H1 (cell line): Measurements from ENCODE around the gene PFDN6. TPM values are rescaled to one million over a fixed set of nuclear protein-coding genes. Genes with fewer than 3 reads are reported as not detected.

Experiments used
- BRCA1 ChIP-seq: IDR thresholded peaks from 2 replicates; pipeline ENCODE4 v1.6.1; 2012; ENCODE audit warnings: low read depth, low read length, improper control_type of control experiment
- CBX5 ChIP-seq: fragments of 300-800, 300-1000 bp; sonication (generic); IDR thresholded peaks from 2 replicates; pipeline ENCODE4 v1.7.1; 2016; ENCODE audit warnings: antibody characterized with exemption, low read length, low read depth
- CEBPB ChIP-seq: IDR thresholded peaks from 2 replicates; pipeline ENCODE4 v1.6.1; 2012; ENCODE audit warnings: low read depth, low read length
- CHD7 ChIP-seq: fragments of 300-600 bp; sonication (generic); IDR thresholded peaks from 2 replicates; pipeline ENCODE4 v1.7.1; 2012; ENCODE audit warnings: low read length, moderate library complexity, mild to moderate bottlenecking, inconsistent platforms; ENCODE audit not compliant: insufficient replicate concordance
- PHF8 ChIP-seq: fragments of 200-600 bp; sonication (generic); conservative IDR thresholded peaks from 2 replicates; pipeline ENCODE4 v1.7.1; 2012; ENCODE audit warnings: low read depth, mild to moderate bottlenecking, inconsistent platforms, low read length, moderate library complexity
- RNF2 ChIP-seq: fragments of 200-900, 300-1000 bp; sonication (generic); IDR thresholded peaks from 2 replicates; pipeline ENCODE4 v1.7.1; 2016; ENCODE audit warnings: borderline replicate concordance, low read depth, mild to moderate bottlenecking, antibody characterized with exemption, low read length; ENCODE audit not compliant: poor library complexity, severe bottlenecking; ENCODE audit errors: missing control alignments
- polyA plus RNA-seq, 7 experiments: library from polyadenylated mRNA; depleted of rRNA in 3 of 7; stranded (reverse) in 5 of 7; unstranded in 2 of 7; fragments of >200 nt in 5 of 7; fragments of 200-250 nt in 2 of 7; gene quantifications; 1 replicate in 5 of 7; 2 replicates in 1 of 7; 4 replicates in 1 of 7; pipeline versions ENCODE4 v1.2.1 to v1.2.3, GENCODE V29; 2011 to 2013; ENCODE audit warnings: missing spikeins in 2 of 7, mixed read lengths in 2 of 7
- total RNA-seq: library from RNA; stranded (reverse); fragmentation: NEBNext Ultra II Directional; extraction: Animal tissue kit (Norgen Biotek cat#: 25700); gene quantifications from 2 replicates; pipeline ENCODE4 v1.2.1, GENCODE V29; 2021

PFDN6 gene
- total and polyA plus RNA-seq, 2 of the 8 experiments (the other 6 are each of a cell fraction or from before 2014, with no cell fraction given) = 32.0 to 95.7 TPM

- no peak for TF ChIP-seq CHD7
- TF ChIP-seq BRCA1 = no peak
- no peak for TF ChIP-seq PHF8
- no peak for TF ChIP-seq CBX5
- TF ChIP-seq RNF2 = no peak
- TF ChIP-seq CEBPB = no peak
These were observed 8.9 kb upstream of the PFDN6 start (continued) for GRCh38 chr6:33280539-33280938.
